T-helper 1 cell treated with Interleukin-12 subunit alpha and Interleukin-12 subunit beta and Interleukin-4 antibody, amounts not matched to agents 30 μg/mL and 1 μg/mL, for 36 hours (primary cell): ENCODE data around the gene SIGLEC7.

Experiments
- H3K27ac Mint-ChIP-seq: one replicate; pipeline ENCODE4 v1.8.0; 2021; ENCODE audit warnings: mild to moderate bottlenecking, mixed read lengths
- H3K27me3 Mint-ChIP-seq: one replicate; pipeline ENCODE4 v1.8.0; 2021; ENCODE audit warnings: low read depth, mixed read lengths
- H3K36me3 Mint-ChIP-seq: one replicate; pipeline ENCODE4 v1.8.0; 2021; ENCODE audit warnings: low read depth, mixed read lengths
- H3K4me1 Mint-ChIP-seq: one replicate; pipeline ENCODE4 v1.8.0; 2021; ENCODE audit warnings: low read depth, mixed read lengths
- H3K4me3 Mint-ChIP-seq: one replicate; pipeline ENCODE4 v1.8.0; 2021; ENCODE audit warnings: mild to moderate bottlenecking, moderate library complexity, mixed read lengths
- H3K9me3 Mint-ChIP-seq: one replicate; pipeline ENCODE4 v1.8.0; 2021; ENCODE audit warnings: mixed read lengths

Gene SIGLEC7

GRCh38 chr19:51124216-51124615 is 17.9 kb upstream of the SIGLEC7 start:
- H3K4me1 Mint-ChIP-seq, result peaks cover 42% of the 10 kb centered on the region

DNA sequence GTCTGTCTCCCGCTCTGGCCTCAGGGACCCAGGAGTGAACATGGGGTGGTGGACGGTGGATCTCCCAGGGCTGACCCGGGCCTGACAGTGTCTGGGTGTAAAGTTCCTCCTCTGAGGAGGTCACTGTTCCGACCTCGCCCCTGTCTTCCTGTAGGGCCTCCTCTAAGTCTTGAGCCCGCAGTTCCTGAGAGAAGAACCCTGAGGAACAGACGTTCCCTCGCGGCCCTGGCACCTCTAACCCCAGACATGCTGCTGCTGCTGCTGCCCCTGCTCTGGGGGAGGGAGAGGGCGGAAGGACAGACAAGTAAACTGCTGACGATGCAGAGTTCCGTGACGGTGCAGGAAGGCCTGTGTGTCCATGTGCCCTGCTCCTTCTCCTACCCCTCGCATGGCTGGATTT is 17.4 kb upstream of the SIGLEC7 start, which contains the start of gene SIGLEC9:
Gene SIGLEC9, plus strand, starts transcription at position 178 of the 400 bp plus-strand sequence. Its CDS starts 69 bp downstream, at position 247.
- H3K27me3 Mint-ChIP-seq, result peaks cover under 1% of the 10 kb centered on the region
- no peaks in the 10 kb centered on the region for H3K36me3 Mint-ChIP-seq
- H3K27ac Mint-ChIP-seq, result peak within 1 kb of the TSS; percentile 82
- H3K4me1 Mint-ChIP-seq, result peaks cover 41% of the 10 kb centered on the region
- H3K9me3 Mint-ChIP-seq, result no peaks in the 10 kb centered on the region
- peak within 1 kb of the TSS; percentile 53 for H3K4me3 Mint-ChIP-seq

More at GRCh38 chr19:51124216-51124615, 17.9 kb upstream of the SIGLEC7 start:
- peak overlapping the region; percentile 53 for H3K4me3 Mint-ChIP-seq
- H3K27me3 Mint-ChIP-seq, result peaks cover 5% of the 10 kb centered on the region
- H3K36me3 Mint-ChIP-seq, result no peaks in the 10 kb centered on the region
- no peaks in the 10 kb centered on the region for H3K9me3 Mint-ChIP-seq
- peak overlapping the region; percentile 82 for H3K27ac Mint-ChIP-seq

DNA sequence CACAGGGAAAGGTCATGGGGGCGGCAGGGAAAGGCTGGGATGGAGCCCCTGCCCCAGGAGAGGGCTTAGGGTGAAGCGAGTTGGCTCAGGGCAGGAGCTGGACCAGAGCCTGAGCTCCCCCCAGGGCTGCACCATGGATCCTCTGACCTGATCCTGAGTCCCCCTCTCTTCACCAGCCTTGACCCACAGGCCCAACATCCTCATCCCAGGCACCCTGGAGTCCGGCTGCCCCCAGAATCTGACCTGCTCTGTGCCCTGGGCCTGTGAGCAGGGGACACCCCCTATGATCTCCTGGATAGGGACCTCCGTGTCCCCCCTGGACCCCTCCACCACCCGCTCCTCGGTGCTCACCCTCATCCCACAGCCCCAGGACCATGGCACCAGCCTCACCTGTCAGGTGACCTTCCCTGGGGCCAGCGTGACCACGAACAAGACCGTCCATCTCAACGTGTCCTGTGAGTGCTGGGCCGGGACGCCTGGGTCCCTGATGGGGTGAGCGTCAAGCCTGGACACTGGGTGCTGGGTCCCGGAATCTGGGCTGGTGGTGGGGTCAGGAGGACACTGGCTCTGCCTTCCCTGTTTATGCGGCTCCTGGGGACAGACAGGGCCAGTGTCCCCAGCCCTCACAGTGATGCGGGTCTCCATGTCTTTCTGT is 16.6 kb upstream of the SIGLEC7 start:
- Mint-ChIP-seq H3K27me3 (peaks cover under 1% of the 10 kb centered on the region), H3K4me1 (peaks cover 42% of the 10 kb centered on the region), H3K4me3 (no peak overlapping the region), H3K27ac (no peak overlapping the region), H3K9me3 (no peaks in the 10 kb centered on the region), H3K36me3 (no peaks in the 10 kb centered on the region)

GRCh38 chr19:51127032-51127431 is 15.1 kb upstream of the SIGLEC7 start:
- Mint-ChIP-seq H3K4me1 (peaks cover 46% of the 10 kb centered on the region), H3K36me3 (peaks cover 2% of the 10 kb centered on the region), H3K27me3 (peaks cover 5% of the 10 kb centered on the region), H3K4me3 (no peak overlapping the region), H3K9me3 (no peaks in the 10 kb centered on the region), H3K27ac (no peak overlapping the region)

DNA sequence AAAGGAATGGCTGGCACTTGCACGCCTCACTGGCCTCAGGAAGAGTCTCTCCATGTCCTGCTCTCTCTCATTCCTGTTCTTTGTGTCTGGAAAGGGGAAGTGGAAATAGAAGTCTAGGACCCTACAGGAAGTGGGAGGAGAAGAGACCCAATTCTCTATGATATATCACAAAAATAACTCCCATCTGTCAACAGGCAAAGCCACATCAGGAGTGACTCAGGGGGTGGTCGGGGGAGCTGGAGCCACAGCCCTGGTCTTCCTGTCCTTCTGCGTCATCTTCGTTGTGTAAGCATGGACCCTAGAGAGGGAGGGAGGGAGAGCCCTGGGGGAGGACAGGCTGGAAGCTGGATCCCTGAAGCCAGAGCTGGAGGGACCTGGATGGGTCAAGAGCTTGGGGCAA is 14.3 kb upstream of the SIGLEC7 start:
- Mint-ChIP-seq H3K4me3 (no peak overlapping the region), H3K27me3 (peaks cover 5% of the 10 kb centered on the region), H3K27ac (no peak overlapping the region), H3K9me3 (no peaks in the 10 kb centered on the region), H3K36me3 (peaks cover 2% of the 10 kb centered on the region), H3K4me1 (peaks cover 46% of the 10 kb centered on the region)

- no peak overlapping the region for H3K4me3 Mint-ChIP-seq
- no peaks in the 10 kb centered on the region for H3K9me3 Mint-ChIP-seq
- peaks cover 5% of the 10 kb centered on the region for H3K27me3 Mint-ChIP-seq
- no peak overlapping the region for H3K27ac Mint-ChIP-seq
- peaks cover 42% of the 10 kb centered on the region for H3K4me1 Mint-ChIP-seq
- peaks cover 2% of the 10 kb centered on the region for H3K36me3 Mint-ChIP-seq
Observed at GRCh38 chr19:51128227-51128626, 13.9 kb upstream of the SIGLEC7 start.

- no peak overlapping the region for H3K27ac Mint-ChIP-seq
- H3K4me1 Mint-ChIP-seq, result peaks cover 29% of the 10 kb centered on the region
- H3K4me3 Mint-ChIP-seq, result no peak overlapping the region
- peaks cover 5% of the 10 kb centered on the region for H3K27me3 Mint-ChIP-seq
- H3K9me3 Mint-ChIP-seq, result no peaks in the 10 kb centered on the region
- H3K36me3 Mint-ChIP-seq, result peaks cover 2% of the 10 kb centered on the region
Observed at GRCh38 chr19:51129716-51130115, 12.4 kb upstream of the SIGLEC7 start.

GRCh38 chr19:51131780-51132680 is 10.1 kb upstream of the SIGLEC7 start:
- peaks cover 20% of the 10 kb centered on the region for H3K27me3 Mint-ChIP-seq
- peaks cover 4% of the 10 kb centered on the region for H3K9me3 Mint-ChIP-seq
- peaks cover 2% of the 10 kb centered on the region for H3K36me3 Mint-ChIP-seq
- peak overlapping the region; percentile 59 for H3K4me3 Mint-ChIP-seq
- peak overlapping the region; percentile 73 for H3K27ac Mint-ChIP-seq
- peaks cover 25% of the 10 kb centered on the region for H3K4me1 Mint-ChIP-seq

GRCh38 chr19:51135004-51135403 is 7.1 kb upstream of the SIGLEC7 start:
- Mint-ChIP-seq H3K27ac (no peak overlapping the region), H3K4me1 (peaks cover 22% of the 10 kb centered on the region), H3K36me3 (peaks cover 2% of the 10 kb centered on the region), H3K27me3 (peaks cover 27% of the 10 kb centered on the region), H3K9me3 (peaks cover 4% of the 10 kb centered on the region), H3K4me3 (no peak overlapping the region)

DNA sequence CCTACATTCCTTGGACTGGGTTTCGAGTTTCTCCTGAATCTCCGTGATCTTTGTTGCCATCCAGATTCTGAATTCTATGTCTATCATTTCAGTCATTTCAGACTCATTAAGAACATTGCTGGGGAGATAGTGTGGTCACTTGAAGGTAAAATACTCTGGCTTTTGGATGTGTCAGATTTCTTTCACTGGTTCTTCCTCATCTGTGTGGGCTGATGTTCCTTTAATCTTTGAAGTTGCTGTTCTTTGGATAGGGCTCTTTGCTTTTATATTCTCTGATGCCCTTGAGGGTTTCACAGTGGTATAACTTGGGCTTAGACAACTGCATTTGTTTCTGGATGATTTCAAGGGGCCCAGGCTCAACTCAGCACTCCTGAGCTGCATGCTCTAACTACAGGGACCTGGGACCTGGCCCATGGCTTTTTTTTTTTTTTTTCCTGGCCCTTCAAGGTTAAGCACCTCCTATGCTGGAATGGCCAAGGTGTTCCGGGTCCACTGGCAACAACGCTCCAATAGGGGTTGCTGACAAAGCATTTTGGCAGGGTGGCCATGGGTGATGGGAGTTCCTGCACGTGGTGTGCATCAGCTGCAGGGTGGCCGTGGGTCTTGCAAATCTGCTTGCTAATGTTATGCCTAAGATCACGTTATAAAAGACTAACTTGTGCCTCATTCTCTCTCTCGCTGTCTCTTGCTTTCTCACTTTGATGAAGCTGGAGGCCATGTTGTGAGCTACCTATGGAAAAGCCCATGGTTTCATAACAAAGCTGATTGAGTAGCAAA is 5.9 kb upstream of the SIGLEC7 start:
- H3K4me3 Mint-ChIP-seq, result no peak overlapping the region
- H3K4me1 Mint-ChIP-seq, result peaks cover 17% of the 10 kb centered on the region
- peaks cover 4% of the 10 kb centered on the region for H3K9me3 Mint-ChIP-seq
- H3K27me3 Mint-ChIP-seq, result peaks cover 29% of the 10 kb centered on the region
- H3K27ac Mint-ChIP-seq, result no peak overlapping the region
- peaks cover 2% of the 10 kb centered on the region for H3K36me3 Mint-ChIP-seq

DNA sequence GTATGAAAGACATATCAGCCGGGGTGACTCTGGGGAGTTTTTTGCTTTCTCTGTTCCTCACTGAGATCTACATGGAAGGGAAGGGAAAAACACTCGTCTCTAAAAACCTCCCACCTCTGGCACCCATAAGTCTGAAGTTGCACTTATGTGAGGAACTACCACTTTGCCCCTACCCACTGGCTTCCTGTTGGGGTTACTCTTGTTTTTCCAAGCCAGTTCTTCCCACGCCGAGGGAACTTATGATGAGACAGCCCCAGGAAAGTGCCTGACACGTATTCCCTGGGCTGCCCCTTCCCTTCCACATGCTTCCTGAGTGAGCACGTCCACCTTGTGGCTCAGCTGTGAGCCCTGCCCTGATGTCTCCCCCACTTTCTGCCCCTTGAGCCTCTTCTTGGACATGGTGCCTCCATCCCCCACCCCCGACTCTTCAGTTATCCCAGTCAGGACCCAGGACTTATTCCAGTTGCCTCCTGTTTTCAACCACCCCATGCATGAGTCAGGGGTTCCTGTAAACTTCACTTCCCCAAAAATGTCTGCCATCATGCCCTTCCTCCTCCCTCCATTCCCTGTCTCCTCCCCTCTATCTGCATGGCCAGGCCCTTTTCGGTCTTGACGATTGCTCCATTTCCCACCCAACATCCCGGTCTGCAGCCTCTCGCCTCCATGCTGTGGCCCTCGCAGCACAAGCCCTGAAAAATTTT is 5.1 kb upstream of the SIGLEC7 start:
- no peaks in the 10 kb centered on the region for H3K36me3 Mint-ChIP-seq
- H3K9me3 Mint-ChIP-seq, result peaks cover 4% of the 10 kb centered on the region
- H3K4me1 Mint-ChIP-seq, result peaks cover 14% of the 10 kb centered on the region
- no peak overlapping the region for H3K27ac Mint-ChIP-seq
- peaks cover 29% of the 10 kb centered on the region for H3K27me3 Mint-ChIP-seq
- no peak overlapping the region for H3K4me3 Mint-ChIP-seq

- H3K36me3 Mint-ChIP-seq, result no peaks in the 10 kb centered on the region
Observed at GRCh38 chr19:51137792-51138425, 4.2 kb upstream of the SIGLEC7 start.

GRCh38 chr19:51138549-51138979 is 3.5 kb upstream of the SIGLEC7 start:
- Mint-ChIP-seq H3K27ac (no peak overlapping the region), H3K4me3 (no peak overlapping the region), H3K4me1 (peaks cover 8% of the 10 kb centered on the region)

More at GRCh38 chr19:51137792-51138425, 4.2 kb upstream of the SIGLEC7 start:
- Mint-ChIP-seq H3K27me3 (peaks cover 29% of the 10 kb centered on the region), H3K9me3 (peaks cover 4% of the 10 kb centered on the region), H3K4me3 (no peak overlapping the region), H3K27ac (no peak overlapping the region), H3K4me1 (peaks cover 8% of the 10 kb centered on the region)

More at GRCh38 chr19:51138549-51138979, 3.5 kb upstream of the SIGLEC7 start:
- H3K27me3 Mint-ChIP-seq, result peaks cover 29% of the 10 kb centered on the region
- H3K9me3 Mint-ChIP-seq, result peaks cover 4% of the 10 kb centered on the region
- H3K36me3 Mint-ChIP-seq, result no peaks in the 10 kb centered on the region
